ENCODE measurements around the gene METTL27.
"Not testable (repeated sequence)": the region's sequence is repeated elsewhere in the genome, so short reads cannot be mapped to it uniquely, and the experiment has no call there.

Gene METTL27

GRCh38 chr7:73866446-73866767, 24.1 kb upstream of the METTL27 start:
- no peak for DNase-seq

DNA sequence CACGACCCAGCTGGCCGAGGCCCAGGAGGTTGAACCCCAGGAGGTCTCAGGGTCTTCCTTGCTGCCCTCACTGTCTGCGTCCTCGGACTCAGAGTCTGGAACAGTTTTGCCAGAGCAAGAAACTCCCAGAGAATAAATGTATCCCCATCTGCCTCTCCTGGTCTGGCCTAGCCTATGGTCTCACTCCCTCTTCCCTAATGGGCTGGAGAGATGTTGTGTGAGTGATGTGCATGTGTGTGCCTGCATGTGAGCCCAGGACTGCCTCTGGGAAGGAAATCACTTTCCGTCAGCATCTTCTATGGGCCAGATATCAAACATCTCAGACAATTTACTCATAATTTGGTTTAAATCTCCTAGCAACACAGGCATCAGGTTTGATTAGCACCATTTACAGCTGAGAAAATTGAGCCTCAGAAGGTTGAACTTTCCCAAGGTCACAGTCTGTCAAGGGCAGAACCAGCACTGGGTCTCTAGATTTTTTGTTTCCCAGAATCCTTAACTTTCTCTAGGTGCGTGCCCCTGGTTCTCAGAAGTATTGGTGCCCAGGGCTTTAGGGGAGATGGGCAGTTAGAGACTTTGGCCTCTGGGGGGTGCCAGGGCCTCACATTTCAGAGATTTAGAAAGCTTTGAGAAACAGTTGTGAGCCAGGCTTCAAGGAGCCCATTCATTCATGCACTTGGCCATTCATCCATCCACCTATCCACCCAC, 23.6 kb upstream of the METTL27 start:
- DNase-seq: no peak

GRCh38 chr7:73864981-73865711, 22.8 kb upstream of the METTL27 start:
- DNase-seq: no peak

DNA sequence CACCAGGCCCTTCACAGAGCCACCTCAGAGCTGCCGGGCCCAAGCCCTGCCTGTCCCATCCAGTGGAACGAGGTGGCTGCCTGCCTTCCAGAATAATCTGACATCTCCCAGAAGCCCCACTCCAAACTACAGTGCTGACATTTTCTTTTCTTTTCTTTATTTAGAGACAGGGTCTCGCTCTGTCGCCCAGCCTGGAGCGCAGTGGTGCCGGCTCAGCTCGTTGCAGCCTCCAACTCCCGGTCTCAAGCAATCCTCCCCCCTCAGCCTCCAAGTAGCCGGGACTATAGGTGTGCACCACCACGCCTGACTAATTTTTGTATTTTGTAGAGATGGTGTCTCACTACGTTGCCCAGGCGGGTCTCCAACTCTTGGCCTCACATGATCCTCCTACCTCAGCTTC, 19.0 kb upstream of the METTL27 start:
- no peak for DNase-seq

GRCh38 chr7:73860859-73861258, 18.5 kb upstream of the METTL27 start, which contains the start of gene TMEM270:
Gene TMEM270, plus strand, starts transcription at chr7:73861159. Its CDS starts 36 bp downstream, at chr7:73861195.
- DNase-seq: no peak

- DNase-seq: no peak
These were observed 16.5 kb upstream of the METTL27 start for GRCh38 chr7:73858807-73859206.

DNA sequence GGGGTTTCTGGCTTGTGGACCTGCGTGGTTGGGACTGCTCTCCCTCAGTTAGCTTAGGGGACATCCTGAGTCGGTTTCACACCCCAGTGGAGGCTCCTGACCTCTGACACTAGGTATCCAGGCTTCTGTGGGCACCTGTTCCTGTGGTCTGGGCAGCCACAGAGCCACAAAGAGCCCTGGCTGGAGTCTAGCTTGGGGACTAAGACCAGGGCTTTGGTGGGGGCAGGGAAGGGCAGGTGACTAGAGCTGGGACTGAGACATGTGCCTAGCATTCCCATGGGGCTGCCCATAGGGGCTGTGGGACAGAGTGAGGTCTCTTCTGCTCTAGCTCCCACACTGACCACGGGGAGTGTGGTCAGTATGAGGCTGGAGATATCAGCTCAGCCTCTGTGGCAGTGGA, 14.6 kb upstream of the METTL27 start:
- no peak for DNase-seq

GRCh38 chr7:73852500-73852899, 10.2 kb upstream of the METTL27 start:
- DNase-seq: no peak

DNA sequence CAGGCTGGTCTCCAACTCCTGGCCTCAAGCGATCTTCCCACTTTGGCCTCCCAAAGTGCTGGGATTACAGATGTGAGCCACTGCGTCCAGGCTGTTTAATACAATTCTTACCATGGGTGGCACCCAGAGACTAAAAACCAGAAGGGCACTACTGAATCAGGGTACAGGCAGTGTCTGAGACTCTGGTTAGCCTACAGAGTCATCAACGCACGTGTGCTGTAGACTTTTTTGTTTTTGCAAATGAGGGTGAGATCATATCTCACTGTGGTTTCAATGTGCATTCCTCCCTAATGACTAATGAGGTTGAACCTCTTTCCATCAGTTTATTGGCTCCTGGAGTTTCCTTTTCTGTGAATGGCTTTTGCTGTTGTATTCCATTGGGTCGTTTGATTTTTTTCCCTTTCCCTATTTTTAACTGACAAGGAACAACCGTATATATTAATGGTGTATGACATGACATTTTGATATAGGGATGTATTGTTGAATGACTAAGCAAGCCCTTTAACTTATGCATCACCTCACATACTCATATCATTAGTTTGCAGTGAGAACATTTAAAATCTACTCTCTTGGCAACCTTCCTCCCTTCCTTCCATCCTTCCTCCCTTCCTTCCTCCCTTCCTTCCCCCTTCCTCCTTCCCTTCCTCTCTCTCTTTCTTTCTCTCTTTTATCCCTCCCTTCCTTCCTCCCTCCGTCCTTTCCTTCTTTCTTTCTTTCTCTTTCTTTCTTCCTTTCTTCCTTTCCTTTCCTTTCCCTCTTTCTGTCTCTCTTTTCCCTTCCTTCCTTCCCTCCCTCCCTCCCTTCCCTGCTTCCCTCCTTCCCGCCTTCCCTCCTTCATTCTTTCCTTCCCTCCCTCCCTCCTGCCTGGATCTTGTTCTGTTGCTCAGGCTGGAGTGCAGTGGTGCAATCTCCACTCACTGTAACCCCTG, 9.4 kb upstream of the METTL27 start:
- no peak for DNase-seq

GRCh38 chr7:73850781-73851207, 8.5 kb upstream of the METTL27 start:
- DNase-seq: no peak

- no peak for DNase-seq
These were observed 5.8 kb upstream of the METTL27 start for GRCh38 chr7:73847941-73848723.

DNA sequence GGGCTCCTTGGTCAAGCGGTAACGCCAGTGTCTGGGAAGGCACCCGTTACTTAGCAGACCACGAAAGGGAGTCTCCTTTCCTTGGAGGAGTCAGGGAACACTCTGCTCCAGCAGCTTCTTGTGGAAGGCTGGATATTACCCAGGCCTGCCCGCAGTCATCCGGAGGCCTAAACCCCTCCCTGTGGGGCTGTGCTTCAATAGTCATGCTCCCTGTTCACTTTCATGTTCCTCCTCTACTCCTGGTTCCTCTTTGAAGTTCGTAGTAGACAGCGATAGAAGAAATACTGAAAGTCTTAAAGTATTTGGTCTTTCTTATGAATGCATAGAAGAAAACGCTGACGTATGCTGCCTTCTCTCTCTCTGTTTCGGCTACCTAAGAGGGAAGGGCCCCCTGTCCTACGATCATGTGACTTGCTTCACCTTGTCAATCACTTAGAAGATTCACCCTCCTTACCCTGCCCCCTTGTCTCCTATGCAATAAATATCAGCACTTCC, 3.4 kb upstream of the METTL27 start:
- DNase-seq: not testable (repeated sequence)

GRCh38 chr7:73844848-73845460, 2.6 kb upstream of the METTL27 start:
- DNase-seq: no peak

- DNase-seq: no peak
These were observed 1.8 kb upstream of the METTL27 start for GRCh38 chr7:73844131-73844547.

DNA sequence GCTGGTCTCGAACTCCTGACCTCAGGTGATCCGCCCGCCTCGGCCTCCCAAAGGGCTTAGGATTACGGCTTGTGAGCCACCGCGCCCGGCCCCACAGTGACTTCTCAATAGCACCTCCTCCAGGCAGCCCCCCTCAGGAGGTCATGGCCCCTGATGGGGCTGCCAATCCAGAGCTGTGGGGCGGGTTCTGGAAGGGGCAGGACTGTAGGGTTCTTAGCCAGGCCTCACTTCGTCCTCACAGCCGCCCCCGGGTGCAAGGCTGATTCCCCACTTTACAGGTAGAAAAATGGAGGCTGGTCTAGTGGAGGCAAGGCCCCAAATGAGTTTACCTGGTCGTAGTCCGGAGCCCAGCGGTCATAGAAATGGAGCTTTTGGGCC, 638 bp downstream of the METTL27 start:
- DNase-seq: no peak

DNA sequence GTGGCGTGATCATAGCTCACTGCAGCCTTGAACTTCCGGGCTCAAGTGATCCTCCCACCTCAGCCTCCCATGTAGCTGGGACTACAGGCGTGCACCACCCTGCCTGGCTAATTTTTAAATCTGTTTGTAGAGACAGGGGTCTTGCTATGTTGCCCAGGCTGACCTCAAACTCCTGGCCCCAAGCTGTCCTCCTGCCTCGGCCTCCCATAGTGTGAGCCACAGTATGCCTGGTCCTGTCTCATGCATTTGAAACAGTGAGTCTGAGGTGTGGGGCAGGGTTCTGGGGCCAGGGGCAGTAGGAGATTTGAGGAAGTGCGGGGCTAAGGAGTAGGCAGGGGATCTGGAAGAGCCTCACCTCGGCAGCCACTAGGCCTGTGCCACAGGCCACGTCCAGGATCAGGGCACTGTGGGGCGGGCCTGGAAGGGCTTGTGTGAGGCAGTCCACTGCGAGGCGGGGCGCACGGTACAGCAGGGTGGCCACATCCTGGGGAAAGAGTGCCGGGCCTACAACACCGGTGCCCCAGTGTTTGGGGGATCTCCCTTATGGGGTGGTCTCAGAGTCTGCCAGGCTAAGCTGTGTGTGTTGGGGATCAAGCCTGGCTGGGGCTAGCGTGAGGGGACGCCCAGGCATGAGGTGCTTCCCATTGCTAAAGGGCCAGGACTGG, 1.5 kb downstream of the METTL27 start:
- DNase-seq: no peak

DNA sequence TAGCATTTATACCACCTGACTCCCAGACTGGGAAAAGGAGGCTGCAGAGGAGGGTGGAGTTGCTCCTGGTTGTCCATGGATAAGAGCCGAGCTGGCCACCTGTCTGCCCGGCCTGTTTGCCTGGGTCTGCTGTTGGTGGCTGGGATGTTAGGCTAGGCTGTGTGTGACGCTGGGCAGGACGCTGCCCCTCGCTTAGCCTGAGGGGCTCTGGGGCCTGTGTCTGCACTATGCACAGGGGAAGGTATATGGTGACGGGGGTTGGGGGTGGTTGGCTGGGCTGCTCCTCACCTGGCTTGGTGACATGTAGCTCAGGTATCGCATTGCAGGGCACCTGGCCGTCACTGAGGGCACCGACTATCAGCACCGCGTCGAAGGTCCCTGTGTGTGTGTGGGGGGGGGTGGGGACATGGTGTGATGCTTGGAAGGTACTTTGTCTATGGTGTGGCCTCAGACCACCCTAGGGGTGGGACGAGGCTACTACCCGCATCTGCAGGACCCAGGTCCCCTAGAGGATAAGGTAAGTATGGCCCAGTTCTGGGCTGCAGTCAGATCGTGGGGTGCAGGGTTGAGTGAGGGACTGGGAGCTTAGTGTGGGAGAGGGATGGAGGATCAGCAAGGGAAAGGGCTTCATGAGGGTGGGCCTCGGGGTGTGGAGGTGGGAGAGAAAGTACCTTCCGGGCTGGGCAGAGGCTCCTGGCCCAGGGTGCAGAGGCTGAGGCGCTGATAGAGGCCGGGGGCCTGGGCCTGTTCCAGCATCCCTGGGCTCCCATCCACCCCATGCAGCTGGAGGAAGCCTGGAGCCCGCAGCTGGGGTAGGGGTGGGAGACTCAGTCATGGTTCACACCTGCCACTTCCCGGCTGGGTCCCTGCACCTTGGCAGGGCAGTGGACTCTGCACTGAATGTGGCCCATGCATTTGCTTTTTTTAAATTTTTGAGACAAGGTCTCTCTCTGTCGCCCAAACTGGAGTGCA, 2.3 kb downstream of the METTL27 start:
- no peak for DNase-seq

GRCh38 chr7:73839290-73839689, 3.0 kb downstream of the METTL27 start:
- DNase-seq: no peak

- no peak for DNase-seq
These were observed 3.7 kb downstream of the METTL27 start for GRCh38 chr7:73838642-73839041.

GRCh38 chr7:73837167-73837566, 5.1 kb downstream of the METTL27 start:
- not testable (repeated sequence) for DNase-seq

Measured in activated T-cell treated with anti-CD3 and anti-CD28 coated beads, Interleukin-2, amount 50 U/mL, for 1 hour (primary cell).